H7 (cell line): ENCODE data around the gene CDKN1C. TPM values are rescaled to one million over a fixed set of nuclear protein-coding genes. Genes with fewer than 3 reads are reported as not detected.

ENCODE experiments used
- DNase-seq: peaks from one replicate; pipeline ENCODE4 v3.0.0; 2012
- H3K27me3 ChIP-seq: 2 replicates; pipeline ENCODE4 v1.6.0; 2011; ENCODE audit warnings: mild to moderate bottlenecking, low read length; ENCODE audit not compliant: control insufficient read depth, insufficient read depth
- H3K36me3 ChIP-seq: replicated peaks from 2 replicates; pipeline ENCODE4 v1.5.1; 2011; ENCODE audit warnings: low read length; ENCODE audit not compliant: control insufficient read depth, insufficient read depth
- H3K4me3 ChIP-seq: 2 replicates; pipeline ENCODE4 v1.5.1; 2011; ENCODE audit warnings: low read depth, mild to moderate bottlenecking, control low read depth, low read length, moderate library complexity; ENCODE audit not compliant: insufficient read depth
- total RNA-seq: library from RNA; depleted of rRNA; stranded (reverse); fragments of >200 nt; shearing (Covaris generic); gene quantifications from 2 replicates; pipeline ENCODE4 v1.2.3, GENCODE V29; 2014

The CDKN1C gene
- total RNA-seq, 1 experiment from 2014 or later: 58.4 TPM

DNA sequence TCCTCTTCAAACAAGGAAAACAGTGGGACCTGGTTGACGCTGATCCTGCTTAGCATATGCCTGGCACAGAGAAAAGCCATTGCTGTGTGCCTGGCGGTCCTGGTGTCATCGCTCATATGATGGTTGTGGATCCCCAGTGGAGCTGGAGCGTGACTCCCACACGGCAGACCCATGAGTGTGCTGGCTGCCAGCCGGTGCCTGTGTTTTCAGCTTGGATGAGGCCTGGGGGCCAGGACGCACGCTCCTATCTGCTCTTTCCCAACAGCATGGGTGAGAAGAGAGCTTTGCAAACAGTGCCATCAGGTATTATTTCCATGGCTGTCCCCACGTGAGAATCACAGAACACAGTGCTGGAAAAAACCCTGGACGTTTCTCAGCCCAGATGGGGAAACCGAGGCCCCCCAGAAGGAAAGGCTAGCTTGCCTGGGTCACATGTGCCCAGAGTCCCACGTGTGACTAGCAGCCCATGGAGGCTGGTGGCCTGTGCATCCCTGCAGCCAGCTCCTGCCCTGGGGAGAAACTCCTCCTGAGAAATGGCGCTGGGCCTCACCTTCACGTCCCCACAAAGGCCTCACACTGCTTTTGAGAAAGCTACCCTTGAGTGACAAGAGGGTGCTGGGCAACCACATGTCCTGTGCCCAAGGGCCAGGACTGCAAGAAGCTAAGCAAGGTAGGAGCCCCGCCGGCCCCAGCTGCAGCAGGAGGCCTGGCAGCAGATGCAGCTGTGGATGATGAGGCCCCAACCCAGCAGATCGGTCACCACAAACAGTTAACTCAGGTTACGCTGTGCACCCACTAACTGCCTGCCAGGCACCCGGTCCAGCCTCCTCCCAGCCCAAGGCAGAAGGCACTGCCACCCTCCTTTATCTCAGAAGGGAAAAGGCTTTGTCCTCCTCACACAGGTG is 4.2 kb downstream of the CDKN1C start:
- Histone ChIP-seq H3K27me3 (peaks cover 34% of the 10 kb centered on the region), H3K4me3 (no peak overlapping the region), H3K36me3 (no peaks in the 10 kb centered on the region)
- no peak for DNase-seq

DNA sequence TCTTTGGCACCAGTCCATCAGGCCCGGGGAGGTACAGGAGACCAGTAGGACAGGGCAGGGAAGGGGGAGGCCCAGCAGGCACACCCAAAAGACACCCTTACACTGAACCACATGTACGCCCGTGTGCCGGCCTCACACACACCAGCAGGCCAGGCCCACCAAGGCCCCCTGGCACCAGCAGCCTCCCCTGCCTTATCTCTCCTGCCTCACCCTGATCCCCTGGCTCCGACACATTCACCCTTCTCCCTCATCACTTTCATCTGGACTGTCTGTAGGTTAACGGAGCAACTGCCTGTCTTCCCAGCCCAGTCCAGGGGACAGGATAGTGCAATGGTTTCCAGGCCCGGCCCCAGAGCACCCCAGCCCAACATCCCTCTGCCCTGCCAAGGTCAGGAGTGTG is 4.9 kb downstream of the CDKN1C start:
- peaks cover 33% of the 10 kb centered on the region for H3K27me3 ChIP-seq
- no peak overlapping the region for H3K4me3 ChIP-seq
- no peaks in the 10 kb centered on the region for H3K36me3 ChIP-seq
- DNase-seq: no peak

DNA sequence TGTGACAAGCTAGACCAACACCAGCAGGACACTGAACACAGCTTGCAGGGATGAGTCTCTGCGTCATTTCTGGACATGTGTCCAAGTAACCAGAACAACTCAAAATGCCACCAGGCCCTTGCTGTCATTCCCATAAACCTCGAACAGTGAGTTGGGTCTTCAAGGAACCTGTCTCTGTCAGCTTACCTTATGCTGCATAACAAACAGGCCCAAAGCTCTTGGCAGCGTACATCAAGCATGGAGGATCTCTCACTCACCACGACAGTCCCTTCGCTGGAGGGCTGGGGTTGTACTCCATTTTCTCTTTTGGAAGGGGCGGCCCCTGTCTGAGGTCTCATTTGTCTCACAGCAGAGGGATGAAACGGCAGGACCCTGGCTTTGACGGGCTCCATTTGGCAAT is 6.8 kb downstream of the CDKN1C start:
- no peak for DNase-seq
- Histone ChIP-seq H3K27me3 (peaks cover 22% of the 10 kb centered on the region), H3K4me3 (no peak overlapping the region), H3K36me3 (no peaks in the 10 kb centered on the region)

DNA sequence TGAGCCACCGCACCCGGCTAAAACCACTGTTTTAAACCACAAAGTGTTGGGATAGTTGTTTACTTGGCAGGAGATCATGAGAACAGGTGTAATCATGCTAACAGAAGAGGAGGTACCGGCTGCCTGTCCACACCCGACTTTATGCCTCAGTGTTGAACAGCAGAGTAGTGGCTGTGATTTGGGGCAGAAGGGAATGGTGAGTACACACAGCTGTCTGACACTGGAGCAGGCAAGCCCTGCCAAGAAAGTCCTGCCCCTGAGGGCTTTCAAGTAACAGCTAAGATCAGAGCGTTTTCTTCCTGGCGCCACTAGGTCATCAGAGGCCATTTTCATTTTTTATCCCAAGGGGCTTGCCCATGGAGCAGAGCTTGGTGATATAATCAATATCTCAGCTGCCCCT is 8.1 kb downstream of the CDKN1C start:
- Histone ChIP-seq H3K36me3 (no peaks in the 10 kb centered on the region), H3K27me3 (peaks cover 10% of the 10 kb centered on the region), H3K4me3 (no peak overlapping the region)
- no peak for DNase-seq

DNA sequence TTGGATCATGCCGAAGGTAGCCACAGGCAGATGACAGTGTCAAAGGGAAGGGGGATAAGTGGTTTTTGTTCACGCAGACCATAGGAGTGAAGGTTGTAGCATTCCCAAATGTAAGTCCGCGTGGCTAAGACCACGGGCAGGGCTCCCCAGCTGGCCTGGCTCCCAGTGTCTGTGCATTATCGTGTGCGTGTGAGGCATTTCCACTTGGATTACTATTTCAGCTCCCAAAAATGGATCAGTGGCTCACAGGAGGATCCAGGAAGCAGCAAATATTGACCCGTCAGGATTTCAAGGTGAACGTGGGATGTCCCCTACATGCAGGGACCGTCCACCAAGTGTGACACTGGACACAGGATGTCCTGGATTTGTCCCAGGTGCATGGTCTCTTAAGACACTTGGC is 10.6 kb downstream of the CDKN1C start:
- peaks cover 13% of the 10 kb centered on the region for H3K27me3 ChIP-seq
- no peak for DNase-seq
- H3K4me3 ChIP-seq: no peak overlapping the region
- H3K36me3 ChIP-seq: no peaks in the 10 kb centered on the region

DNA sequence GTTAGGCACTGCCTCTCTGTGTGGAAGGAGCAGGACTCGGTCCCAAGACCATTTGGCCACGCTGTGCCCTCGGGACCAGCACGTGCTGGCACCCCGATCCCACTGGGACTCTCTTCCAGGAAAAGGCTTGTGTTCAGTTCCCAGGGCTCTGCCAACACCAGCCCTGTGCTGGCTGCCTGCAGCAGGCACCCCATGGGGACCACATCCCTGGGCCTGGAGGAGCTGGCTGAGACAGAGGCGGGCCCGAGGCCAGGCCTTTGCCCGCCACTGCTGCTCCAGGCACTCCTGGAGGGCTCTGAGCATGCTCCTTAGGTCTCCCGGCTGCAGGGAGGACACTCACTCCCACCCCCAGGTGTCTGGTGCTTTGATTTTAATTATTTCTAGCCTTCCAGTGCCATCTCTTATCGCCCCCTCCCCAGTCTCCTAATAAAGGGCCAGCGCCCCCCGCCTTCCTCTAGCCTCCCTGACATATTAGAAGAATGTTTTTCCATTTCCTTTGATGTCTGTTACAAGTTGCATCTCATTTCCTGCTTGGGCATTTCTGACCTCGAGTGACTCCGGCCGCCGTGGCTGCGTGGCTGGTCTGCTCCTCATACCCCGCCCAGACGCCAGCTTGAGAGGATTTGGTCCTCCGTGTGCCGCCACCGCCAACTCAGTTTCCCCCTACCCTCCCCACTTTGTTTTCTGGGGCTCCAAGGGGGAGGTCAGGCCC is 14.4 kb downstream of the CDKN1C start:
- H3K36me3 ChIP-seq: no peaks in the 10 kb centered on the region
- H3K27me3 ChIP-seq: peaks cover 41% of the 10 kb centered on the region
- DNase-seq: peak; percentile 85
- H3K4me3 ChIP-seq: no peak overlapping the region

DNA sequence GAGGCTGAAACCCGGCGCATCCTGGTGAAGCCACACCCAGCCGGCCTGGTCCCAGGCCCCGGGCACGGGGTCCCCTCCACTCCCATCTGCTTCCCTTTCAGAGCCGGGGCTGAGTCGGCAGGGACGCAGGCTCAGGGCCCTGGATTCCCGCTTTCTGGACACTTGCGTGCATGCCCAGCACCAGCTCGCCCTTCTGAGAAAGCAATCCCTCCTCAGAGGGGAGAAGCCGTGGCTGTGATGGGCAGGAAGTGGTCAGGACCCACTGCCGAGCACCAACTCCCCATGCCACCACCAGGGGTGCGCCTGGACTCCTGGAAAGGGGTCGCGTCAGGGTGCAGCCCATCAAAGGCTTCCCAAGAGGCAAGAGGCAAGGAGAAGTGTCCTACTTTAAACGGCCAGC is 15.1 kb downstream of the CDKN1C start:
- Histone ChIP-seq H3K4me3 (no peak overlapping the region), H3K27me3 (peaks cover 41% of the 10 kb centered on the region), H3K36me3 (no peaks in the 10 kb centered on the region)
- DNase-seq: peak; percentile 71

DNA sequence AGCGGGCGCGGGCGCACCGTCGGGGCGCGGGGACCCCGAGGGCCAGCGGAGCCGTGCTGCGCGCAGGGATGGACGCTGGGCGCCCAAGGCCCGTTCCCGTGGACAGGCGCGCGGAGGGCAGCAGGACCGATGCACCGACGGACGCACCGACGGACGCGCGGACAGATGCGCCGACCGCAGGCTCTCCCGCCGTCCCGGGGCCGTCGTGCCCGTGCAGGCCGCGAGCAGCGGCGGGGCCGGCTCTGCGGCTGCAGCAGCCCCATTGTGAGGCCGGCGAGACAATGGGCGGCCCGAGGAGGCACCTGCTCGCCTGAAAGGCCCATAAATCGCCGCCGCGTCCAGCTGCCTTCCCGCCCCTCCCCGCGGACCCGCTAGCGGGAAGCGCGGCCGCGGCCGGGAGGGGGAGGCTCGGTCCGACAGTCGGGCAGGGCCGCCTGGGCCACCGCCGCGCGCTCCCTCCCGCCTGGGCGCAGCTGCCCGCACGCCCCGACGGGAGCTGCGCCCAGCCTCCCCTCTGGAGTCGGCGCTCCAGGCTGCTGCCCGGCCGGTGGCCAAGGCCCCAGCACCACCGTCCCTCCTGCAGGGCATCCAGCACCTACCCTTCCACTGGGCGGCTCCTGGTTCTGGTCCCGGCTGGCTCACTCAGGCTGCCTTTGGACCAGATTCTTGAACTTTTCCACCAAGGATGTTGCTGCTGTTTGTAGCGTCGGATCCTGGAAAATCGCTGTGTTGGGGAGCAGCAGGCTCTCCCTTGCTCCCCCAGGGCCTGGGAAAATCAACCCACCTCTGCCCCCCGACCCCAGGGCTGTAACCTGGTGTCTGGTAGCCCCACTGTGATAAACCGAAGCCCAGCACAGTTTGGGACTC is 15.8 kb downstream of the CDKN1C start:
- Histone ChIP-seq H3K27me3 (peaks cover 41% of the 10 kb centered on the region), H3K4me3 (no peak overlapping the region; the same call in 1 of the 2 replicates), H3K36me3 (no peaks in the 10 kb centered on the region)
- DNase-seq: peak; percentile 88

DNA sequence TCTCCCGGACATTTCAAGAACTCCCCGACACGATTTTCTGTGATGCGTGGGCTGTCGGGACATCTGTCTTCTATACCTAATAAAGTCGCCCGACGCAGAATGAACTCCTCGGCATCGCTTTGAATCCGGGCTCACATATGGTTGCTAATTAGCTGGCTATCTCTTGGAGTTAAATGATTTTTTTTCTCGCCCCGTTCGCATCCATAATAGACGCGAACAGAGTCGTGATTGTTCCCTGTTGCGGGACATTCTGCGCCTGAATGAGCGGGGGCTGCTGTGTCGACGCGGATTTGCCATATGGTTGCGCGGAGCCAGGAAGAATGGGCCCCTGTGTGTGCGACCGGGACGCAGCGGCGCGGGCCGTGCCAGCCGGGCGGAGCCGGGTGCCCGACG is 16.4 kb downstream of the CDKN1C start:
- Histone ChIP-seq H3K4me3 (no peak overlapping the region), H3K27me3 (peaks cover 45% of the 10 kb centered on the region), H3K36me3 (no peaks in the 10 kb centered on the region)
- no peak for DNase-seq

DNA sequence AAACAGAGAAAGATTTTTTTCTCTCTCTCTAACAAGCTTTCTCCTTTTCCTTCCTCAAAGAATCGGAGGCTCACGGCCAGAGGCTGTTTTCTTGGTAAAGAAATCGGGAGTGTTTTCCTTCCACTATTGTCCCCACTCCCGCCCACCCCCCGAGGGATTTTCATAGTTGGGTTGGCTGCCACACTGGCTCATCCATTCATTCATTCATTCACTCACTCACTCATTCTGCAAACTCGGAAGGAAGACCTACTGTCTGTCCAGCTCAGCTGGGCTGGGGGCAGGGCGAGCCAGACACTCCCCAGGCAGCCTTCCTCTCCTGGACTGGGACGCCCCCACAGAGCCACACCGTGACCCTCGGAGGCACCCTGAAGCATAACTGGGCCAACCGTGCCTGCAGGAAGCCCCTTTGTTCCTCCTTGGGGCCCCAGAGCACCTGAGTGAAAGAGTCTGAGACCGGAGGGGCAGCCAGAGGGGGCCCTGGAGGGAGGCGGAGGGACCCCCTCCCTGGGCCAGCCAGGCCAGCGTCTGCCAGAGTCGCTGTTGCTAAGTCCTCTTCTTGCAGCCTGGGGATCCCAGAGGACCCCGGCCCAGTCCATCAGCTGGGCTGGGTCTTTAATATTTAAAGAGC is 17.0 kb downstream of the CDKN1C start:
- Histone ChIP-seq H3K4me3 (no peak overlapping the region; the same call in 1 of the 2 replicates), H3K27me3 (peaks cover 46% of the 10 kb centered on the region), H3K36me3 (no peaks in the 10 kb centered on the region)
- DNase-seq: peak; percentile 86

DNA sequence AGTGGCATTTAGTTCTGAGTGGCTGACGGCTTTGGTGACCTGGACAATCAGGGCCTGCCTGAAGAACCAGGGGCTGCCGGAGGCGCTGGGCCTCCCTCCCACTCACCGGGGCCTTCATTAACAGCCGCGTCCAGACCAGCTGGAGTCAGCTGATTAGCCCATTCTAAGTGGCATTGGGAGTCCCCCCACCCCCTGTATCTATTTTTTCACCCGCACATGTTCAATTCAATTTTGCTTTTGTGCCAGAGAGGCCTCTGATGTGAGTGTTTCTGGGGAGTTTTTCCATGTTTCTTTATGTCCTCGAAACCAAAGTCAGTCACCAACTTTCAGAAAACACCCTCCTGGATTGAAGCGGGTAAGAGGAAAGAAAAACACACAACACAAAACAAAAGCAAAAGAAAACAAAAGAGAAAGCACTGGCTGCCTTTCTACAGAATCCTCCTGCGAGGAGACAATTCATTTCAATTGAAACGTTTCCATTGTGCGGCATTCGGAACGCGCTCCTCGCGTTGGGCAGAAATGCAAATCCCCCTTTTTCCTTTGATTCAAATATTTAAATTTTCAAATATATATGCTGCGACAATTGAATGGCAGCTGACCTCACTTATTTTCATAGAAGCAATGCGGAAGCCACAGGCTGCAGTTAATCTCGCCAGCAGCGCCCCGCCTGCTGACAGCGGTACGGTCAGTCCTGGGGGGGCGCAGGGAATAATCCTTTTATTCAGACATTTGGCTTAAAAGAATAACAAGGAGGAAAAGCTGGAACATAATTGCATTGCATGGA is 17.7 kb downstream of the CDKN1C start:
- Histone ChIP-seq H3K4me3 (no peak overlapping the region), H3K36me3 (no peaks in the 10 kb centered on the region), H3K27me3 (peaks cover 52% of the 10 kb centered on the region)
- DNase-seq: no peak

DNA sequence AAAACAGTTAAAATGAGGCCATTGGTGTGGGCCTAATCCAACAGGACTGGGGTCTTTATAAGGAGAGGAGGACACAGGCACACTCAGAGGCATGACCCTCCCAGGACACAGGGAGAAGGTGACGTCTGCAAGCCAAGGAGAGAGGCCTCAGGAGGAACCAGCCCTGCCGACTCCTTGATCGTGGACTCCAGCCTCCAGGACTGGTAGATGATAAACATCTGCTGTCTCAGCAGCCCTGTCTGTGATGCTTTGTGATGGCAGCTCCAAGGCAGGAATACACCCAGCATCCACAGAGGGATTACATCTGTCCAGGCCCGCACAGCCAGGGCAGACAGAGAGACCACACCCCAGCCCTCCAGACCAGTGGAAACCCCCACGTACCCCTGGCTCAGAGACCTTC is 18.4 kb downstream of the CDKN1C start:
- Histone ChIP-seq H3K27me3 (peaks cover 53% of the 10 kb centered on the region), H3K36me3 (no peaks in the 10 kb centered on the region), H3K4me3 (no peak overlapping the region)
- DNase-seq: no peak

DNA sequence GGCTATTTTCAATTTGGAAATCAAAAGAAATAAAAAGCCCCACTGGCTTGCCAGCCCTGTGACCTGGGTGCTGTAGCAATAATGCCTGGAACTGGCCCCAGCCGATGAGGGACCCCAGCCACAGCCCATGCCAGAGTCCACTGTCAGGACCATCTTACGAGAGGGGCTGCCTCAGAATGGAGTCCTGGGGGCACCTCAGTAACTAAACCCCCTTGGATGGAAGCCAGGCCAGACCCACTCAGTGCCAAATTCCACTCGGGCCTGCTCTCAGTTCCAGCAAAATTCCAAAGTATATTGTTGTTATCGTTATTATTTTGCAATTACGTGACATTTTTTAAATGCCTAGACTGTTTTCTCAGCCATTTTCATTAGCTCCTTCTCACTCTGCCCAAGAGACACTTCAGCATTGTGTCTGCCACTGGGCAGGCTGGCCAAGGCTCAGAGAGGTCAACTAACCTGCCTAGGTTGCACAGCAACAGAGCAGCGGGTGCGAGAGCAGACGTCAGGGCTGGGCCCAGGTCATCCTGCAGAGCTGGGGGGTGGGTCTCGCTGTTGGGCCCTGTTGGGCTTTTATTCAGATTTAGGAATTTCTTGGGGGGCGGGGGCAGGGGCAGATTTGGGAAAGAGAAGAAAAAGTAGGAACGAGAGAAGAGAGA is 19.5 kb downstream of the CDKN1C start:
- H3K36me3 ChIP-seq: no peaks in the 10 kb centered on the region
- peaks cover 60% of the 10 kb centered on the region for H3K27me3 ChIP-seq
- no peak overlapping the region for H3K4me3 ChIP-seq
- DNase-seq: no peak
